GM18868 (cell line): ENCODE data around the gene ZSWIM5.
"Not testable (repeated sequence)": the region's sequence is repeated elsewhere in the genome, so short reads cannot be mapped to it uniquely, and the experiment has no call there.

Experiments used
- ATAC-seq: cut with Tn5 transposase; IDR thresholded peaks from one replicate; pipeline ENCODE4 v1.9.1; 2021; ENCODE audit warnings: mild to moderate bottlenecking, moderate library complexity; ENCODE audit not compliant: unreplicated experiment

The ZSWIM5 gene

DNA sequence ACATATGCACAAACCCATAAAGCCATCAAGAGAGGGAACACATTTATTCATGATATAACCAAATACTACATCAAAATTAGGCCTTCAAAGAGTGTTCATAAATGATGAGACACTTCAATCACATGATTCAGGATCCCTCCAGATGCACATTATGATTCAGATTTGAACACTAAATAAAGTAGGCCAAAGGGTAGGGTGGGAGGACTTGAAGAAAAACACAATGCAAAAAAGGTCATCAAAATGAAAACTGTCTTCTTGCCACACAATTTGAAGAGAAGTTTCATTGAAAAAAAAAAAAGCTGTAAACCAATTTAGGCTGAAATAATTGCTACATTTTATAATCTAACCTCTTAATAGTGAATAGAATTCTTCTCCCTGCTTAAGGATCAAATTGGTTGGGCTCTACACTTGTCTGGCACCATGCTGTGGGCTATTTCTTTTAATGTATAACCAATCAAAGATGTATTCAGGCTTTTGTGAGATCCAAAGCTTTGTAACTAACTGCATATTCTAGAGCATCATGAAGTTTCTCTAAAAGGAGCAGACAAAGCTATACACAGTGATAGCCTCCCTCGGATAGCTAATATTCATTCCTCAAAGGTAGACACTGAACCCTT lies 58.1 kb downstream of the ZSWIM5 start:
- ATAC-seq = no peak

DNA sequence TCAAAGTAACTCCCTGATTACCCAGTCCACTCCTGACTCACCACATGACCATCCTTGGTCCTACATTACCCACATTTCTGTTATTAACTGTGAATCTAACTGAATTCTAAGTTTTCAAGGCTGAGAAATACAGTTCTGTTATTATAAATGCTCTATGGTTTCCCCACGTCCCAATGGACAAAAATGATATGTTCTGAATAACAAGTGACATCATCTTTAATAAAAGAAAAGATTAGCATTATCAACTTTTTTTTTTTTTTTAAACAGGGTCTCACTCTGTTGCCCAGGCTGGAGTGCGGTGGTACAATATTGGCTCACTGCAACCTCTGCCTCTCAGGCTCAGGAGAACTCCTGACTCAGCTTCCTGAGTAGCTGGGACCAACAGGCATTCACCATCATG lies 59.6 kb downstream of the ZSWIM5 start:
- no peak for ATAC-seq

DNA sequence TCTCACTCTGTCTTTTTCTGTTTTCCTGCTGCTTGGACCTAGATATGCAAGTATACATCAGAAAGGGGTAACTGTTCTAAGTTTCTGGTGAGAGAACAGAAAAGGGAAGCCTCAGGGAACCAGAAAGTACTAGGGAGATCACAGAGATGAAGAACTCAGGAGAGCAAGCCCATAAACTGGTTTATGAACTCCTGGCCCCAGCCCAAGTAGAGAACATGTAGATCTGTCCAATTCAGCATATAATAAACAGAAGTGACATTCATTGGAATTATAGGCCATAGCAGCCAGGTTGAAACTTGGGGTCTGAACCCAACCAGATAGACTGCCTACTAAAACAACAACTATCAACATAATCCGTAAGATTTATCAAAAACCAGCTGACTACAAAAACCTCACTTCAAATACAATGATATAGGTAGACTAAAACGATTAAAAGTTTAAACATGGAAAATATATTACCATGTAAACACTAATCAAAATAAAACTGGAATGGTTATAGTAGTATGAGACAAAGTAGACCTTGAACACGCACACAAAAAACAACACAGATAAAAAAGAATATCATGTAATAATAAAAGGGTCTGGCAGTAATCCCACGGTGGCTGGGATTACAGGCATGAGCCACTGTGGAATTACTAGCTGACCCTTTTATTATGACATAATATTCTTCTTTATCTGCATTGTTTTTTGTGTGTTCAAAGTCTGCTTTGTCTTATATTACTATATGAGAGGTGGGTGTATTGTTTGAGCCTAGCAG lies 65.0 kb downstream of the ZSWIM5 start:
- ATAC-seq = no peak

- no peak for ATAC-seq
These were observed 69.4 kb downstream of the ZSWIM5 start for GRCh38 chr1:45136984-45137383.

DNA sequence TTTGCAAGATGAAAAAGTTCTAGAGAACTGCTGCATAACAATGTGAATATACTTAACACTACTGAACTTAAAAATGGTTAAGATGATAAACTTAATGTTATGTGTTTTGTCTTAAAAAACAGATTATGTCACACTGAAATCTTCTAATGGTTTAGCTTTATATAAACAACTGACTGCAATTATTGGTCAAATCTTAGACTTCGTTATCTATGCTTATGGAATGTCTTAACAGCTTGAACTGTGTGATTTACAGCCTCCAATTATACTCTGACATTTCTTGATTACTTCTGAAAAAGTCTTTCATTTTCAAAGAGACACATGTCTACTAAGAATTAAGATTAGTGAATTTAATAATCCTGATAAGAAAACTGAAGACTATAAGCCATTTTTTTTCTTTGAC lies 71.1 kb downstream of the ZSWIM5 start:
- ATAC-seq = no peak

GRCh38 chr1:45134461-45134873 lies 71.9 kb downstream of the ZSWIM5 start:
- ATAC-seq = no peak

GRCh38 chr1:45132719-45133118 lies 73.7 kb downstream of the ZSWIM5 start:
- ATAC-seq = not testable (repeated sequence)

DNA sequence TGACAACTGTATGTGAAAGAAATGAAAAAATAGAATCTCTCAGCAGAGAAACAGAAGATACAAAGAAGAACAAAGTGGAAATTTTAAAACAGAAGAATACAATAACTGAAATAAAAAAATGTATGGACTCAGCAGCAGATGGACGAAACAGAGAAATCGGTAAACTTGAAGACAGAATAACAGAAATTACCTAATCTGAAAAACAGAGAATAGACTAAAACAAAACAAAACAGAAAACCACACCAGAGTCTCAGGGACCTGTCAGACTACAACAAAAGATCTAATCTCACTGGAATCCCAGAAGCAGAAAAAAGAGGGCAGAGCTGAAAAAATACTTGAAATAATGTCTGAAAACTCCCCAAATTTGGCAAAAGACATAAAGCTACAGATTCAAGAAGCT lies 83.0 kb downstream of the ZSWIM5 start:
- no peak for ATAC-seq

GRCh38 chr1:45122724-45123123 lies 83.7 kb downstream of the ZSWIM5 start:
- no peak for ATAC-seq

- no peak for ATAC-seq
These were observed 88.6 kb downstream of the ZSWIM5 start for GRCh38 chr1:45117766-45118165.

DNA sequence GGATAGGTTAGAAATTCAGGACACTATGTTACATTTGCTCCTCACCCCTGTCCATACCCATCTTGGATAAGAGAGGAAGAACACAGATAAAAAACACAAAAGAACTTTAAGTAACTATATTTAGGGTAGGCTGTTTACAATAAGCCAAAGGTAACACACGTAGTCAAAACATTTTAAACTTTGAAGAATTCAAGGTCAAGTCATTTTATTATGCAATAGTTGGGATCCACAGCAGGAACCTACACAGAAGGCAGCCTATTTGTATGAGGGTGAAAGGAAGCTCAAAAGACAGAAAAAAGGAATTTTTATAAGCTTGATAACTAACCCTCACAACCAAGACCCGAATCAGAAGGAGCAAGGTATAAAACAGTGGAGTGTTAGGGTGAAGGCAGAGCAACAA lies 89.6 kb downstream of the ZSWIM5 start:
- ATAC-seq = no peak

GRCh38 chr1:45116340-45116739 lies 90.1 kb downstream of the ZSWIM5 start:
- no peak for ATAC-seq

DNA sequence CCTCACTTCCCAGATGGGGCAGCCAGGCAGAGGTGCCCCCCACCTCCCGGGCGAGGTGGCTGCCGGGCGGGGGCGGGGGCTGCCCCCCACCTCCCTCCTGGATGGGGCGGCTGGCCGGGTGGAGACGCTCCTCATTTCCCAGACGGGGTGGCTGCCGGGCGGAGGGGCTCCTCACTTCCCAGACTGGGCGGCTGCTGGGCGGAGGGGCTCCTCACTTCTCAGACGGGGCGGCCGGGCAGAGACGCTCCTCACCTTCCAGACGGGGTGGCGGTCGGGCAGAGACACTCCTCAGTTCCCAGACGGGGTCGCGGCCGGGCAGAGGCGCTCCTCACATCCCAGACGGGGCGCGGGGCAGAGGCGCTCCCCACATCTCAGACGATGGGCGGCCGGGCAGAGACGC lies 91.2 kb downstream of the ZSWIM5 start:
- ATAC-seq = not testable (repeated sequence)

- no peak for ATAC-seq
These were observed 93.7 kb downstream of the ZSWIM5 start for GRCh38 chr1:45112661-45113060.

- ATAC-seq = no peak
These were observed 95.2 kb downstream of the ZSWIM5 start for GRCh38 chr1:45111239-45111638.

DNA sequence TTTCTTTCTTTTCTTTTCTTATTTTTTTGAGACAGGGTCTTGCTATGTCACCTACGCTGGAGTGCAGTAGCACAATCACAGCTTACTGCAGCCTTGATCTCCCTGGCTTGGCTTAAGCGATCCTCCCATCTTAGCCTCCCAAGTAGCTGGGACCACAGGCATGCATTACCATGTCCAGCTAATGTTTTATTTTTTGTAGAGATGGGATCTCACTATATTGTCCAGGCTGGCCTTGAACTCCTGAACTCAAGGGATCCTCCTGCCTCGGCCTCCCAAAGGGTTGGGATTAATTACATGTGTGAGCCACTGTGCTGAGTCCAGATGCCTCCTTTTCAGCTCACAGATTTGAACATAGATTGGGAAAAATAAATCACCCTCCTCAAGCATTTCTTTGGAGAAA lies 98.6 kb downstream of the ZSWIM5 start:
- ATAC-seq = no peak

DNA sequence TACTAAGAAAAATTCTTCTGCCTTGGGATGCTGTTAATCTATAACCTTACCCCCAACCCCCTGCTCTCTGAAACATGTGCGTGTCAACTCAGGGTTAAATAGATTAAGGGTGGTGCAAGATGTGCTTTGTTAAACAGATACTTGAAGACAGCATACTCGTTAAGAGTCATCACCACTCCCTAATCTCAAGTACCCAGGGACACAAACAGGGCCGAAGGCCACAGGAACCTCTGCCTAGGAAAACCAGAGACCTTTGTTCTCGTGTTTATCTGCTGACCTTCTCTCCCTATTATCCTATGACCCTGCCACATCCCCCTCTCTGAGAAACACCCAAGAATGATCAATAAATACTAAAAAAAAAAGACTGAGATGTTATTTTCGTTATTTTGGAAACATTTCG lies 99.5 kb downstream of the ZSWIM5 start:
- not testable (repeated sequence) for ATAC-seq

- ATAC-seq = not testable (repeated sequence)
These were observed 100.3 kb downstream of the ZSWIM5 start for GRCh38 chr1:45106156-45106545.

GRCh38 chr1:45105486-45106155 lies 100.8 kb downstream of the ZSWIM5 start:
- not testable (repeated sequence) for ATAC-seq

DNA sequence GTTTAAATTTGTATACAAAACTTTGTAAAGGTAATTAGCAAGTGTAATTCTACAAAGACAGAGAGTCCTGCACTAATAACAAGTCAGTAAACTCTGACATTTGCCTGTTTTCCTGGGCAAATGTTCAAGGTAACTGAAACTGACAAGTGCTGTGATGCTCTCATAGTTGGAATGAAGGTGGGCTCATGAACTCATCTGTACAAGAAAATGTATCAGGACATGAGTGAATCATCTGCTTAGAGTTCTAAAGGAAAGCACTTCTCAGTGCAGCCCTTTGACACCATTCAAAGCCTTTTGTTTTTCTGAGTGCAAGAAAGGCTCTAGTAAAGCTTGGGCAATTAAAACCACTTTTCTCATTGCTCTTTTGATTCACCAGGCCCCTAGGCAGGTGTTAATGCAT lies 102.9 kb downstream of the ZSWIM5 start:
- no peak for ATAC-seq

- no peak for ATAC-seq
These were observed 104.5 kb downstream of the ZSWIM5 start for GRCh38 chr1:45101947-45102346.

- ATAC-seq = not testable (repeated sequence)
These were observed 104.9 kb downstream of the ZSWIM5 start for GRCh38 chr1:45101528-45101927.
